G401.6 (cell line): Measurements from ENCODE around the gene KIFC3.
"Not testable (repeated sequence)": the region's sequence is repeated elsewhere in the genome, so short reads cannot be mapped to it uniquely, and the experiment has no call there.

Experiments
- FAIRE-seq: peaks from 2 replicates; lab custom pipeline; 2012; peaks lifted over from hg19 to GRCh38; lab: Jason Lieb, UNC

The KIFC3 gene

DNA sequence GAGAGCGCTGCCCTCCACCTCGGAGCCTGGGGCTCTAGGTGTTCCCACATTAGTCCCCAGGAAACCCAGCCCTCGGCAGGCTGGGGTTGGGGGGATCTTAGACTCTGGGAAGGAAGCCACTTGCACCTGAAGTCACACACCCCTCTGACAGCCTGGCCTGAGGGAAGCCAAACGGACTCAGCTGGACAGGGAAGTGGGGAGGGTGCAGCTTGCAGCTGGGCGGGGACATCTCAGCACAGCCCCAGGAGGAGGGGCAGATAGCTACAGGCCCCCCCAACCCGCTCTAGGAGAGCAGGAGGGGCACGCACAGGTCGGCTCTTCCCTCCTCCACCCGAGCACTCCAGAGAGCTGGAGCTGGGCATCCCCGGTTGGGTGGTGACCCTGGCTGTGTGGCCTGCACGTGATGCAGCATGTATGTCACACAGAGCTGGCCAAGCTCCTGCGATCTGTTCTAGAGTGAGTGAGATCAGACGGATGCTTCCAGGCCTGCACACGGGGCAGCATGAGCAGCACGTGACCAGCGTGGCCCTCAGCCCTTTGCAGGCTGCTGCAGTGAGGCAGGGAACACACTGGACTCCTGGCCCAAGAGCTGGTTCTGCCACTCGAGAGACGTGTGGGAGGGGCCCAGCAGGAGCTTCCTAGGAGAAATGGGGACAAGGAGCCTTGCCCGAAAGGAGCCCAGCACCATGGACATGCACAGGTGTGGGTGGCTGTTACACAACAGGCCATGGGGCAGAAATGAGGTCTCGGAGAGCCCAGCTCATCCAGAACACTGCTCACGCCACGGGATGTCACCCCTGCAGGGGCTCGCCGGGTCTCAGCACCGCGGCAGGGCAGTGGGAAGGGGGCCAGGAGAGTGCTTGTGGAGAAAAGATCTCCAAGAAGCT is 15.4 kb downstream of the KIFC3 start:
- no peak for FAIRE-seq

- no peak for FAIRE-seq
Observed at GRCh38 chr16:57785924-57786323, 16.4 kb downstream of the KIFC3 start.

- FAIRE-seq = no peak
Observed at GRCh38 chr16:57785385-57785784, 16.9 kb downstream of the KIFC3 start.

- FAIRE-seq = no peak
Observed at GRCh38 chr16:57784334-57784733, 18.0 kb downstream of the KIFC3 start.

- FAIRE-seq = no peak
Observed at GRCh38 chr16:57783883-57784282, 18.4 kb downstream of the KIFC3 start.

DNA sequence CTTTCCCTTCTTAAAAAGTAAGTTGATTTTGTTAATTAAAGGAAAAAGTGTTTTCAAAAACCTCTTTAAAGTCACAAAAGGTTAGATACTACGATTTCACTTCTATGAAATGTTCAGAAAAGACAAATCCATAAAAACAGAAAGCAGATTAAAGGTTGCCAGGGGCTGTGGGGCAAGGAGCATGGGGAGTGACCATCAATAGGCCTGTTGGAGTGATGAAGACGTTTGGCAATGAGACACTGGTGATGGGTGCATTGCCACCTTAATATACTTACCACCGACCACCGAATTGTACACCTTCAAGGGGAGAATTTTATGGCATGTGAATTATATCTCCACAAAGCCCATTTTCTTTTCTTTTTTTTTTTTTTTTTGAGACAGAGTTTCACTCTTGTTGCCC is 19.2 kb downstream of the KIFC3 start:
- FAIRE-seq = no peak

DNA sequence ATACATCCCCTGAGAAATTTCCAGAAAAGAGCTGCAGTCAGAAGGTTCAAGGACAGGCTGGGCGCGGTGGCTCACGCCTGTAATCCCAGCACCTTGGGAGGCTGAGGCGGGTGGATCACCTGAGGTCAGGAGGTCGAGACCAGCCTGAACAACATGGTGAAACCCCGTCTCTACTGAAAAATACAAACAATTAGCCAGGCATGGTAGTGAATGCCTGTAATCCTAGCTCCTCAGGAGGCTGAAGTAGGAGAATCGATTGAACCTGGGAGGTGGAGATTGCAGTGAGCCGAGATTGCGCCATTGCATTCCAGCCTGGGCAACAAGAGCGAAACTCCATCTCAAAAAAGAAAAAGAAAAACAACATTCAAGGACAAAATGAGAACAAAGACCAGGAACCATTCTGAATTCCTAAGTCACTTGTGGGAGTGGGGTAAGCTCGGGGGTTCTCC is 19.7 kb downstream of the KIFC3 start:
- not testable (repeated sequence) for FAIRE-seq

DNA sequence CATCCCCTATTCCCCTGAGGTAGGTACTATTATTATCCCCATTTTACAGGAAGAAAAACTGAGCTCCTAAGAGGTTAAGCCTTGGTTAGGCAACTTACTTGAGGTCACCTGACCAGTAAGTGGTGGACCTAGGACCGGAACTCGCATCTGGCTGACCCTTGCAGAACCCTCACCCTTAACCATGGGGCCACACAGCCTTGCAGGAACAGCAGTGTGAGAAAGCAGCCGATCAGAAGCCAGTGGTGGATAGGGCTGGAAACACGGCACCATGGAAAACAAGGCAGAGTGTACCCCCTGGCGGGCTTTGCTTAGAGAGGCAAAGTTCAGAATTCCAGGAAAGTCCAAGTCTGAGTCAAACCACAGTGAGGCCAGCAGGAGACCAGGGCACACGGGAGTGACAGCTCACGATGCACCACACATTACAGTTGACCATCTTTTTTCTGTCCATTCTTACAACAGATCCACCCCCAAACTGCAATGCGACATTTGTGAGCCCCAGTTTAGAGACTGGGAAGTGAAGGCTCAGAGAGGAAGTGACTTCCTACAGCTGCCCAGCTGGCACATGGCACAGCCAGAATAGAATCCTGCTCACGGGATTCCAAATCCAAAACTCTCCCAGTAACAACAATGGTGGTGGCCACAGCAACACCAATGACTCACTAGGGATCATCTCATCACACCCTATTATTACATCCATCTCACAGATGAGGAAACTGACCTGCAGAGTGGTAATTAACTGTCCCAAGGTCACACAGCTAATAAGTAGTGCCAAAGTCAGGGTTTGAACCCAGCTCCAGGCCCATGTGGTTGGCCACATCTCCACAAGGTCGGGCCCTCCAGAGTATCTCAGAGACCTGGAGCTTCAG is 20.3 kb downstream of the KIFC3 start:
- no peak for FAIRE-seq

DNA sequence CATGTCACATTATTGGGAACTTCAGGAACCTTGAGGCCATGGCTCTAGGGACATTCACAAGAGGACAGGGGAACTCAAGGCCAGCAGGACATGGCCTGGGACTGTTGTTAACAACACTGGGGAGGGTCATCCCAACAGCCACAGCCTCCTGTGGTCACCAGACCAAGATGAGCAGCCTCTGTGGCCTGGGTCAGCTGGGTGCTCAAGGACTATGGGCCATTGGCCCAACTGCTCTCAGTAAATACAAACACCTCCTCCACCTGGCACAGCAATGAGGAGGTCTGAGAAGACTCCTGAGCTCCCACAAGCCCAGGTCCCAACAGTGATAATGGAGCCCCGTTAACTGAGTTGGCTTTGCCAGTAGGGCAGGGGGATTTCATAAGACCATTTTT is 20.9 kb downstream of the KIFC3 start:
- no peak for FAIRE-seq

GRCh38 chr16:57779836-57780235 is 22.5 kb downstream of the KIFC3 start:
- FAIRE-seq = not testable (repeated sequence)

DNA sequence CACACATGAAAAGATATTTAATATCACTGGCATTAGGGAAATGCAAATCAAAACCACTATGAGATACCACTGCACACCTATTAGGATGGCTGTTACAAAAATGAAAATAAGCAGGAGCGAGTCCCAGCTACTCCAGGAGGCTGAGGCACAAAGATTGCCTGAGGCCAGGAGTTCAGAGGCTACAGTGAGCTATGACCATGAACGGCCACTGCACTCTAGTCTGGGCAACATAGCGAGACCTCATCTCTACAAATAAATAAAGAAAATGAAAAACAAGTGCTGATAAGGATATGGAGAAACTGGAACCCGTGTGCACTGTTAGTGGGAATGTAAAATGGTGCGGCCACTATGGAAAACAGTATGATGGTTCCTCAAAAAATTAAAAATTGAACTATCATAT is 23.6 kb downstream of the KIFC3 start:
- FAIRE-seq = no peak

GRCh38 chr16:57775661-57776469 is 26.4 kb downstream of the KIFC3 start:
- FAIRE-seq = no peak

GRCh38 chr16:57774705-57775285 is 27.5 kb downstream of the KIFC3 start:
- no peak for FAIRE-seq

DNA sequence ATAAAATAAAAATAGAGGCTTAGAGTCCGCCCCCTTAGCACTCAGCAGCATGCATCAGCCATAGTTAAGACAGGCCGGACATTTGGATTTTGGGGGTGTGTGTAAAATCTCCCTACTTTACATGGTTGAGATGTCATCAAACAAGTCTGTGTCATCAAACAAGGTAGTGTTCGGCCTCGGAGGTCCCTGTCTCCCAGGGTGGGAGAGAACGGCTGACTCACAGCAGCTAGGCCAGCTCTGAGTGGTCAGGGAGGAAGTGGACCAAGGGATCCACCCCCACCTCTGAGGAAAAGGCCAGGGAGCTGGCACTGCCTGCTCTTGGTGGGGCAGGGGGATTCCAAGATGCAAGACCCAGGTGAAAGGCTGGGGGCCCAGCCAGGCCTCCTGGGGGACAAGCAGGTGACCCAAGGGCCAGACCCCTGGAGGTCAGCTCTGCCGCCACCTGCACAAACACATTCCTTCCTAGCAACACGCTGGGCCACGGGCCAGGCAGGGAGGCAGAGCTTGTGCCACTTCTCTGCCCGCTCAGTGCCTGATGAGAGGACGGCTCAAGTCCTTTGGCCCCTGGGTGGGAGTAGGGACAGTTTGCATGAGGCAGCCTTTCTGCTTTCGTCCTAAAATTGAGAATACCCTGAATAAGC is 28.5 kb downstream of the KIFC3 start:
- FAIRE-seq = no peak

- FAIRE-seq = no peak
Observed at GRCh38 chr16:57773019-57773418, 29.3 kb downstream of the KIFC3 start.

- no peak for FAIRE-seq
Observed at GRCh38 chr16:57771141-57771785, 31.0 kb downstream of the KIFC3 start.

DNA sequence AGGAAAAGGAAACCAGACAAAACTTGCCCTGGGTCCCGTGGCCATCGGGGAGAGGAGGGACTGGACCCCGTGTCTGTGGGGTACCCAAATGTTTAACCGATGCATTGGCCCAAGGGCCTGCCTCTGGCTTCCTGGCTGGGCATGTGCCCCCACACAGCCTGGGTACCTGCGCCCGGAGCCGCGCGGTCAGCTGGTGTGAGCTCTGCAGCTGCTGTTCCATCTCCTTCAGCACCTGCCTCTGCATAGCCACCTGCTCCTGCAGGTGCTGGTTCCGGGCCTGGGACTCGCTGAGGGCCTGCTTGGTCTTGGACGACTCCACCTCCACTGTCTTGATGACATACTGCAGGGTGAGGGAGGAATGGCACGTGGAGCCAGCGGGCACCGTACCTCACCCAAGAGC is 31.9 kb downstream of the KIFC3 start:
- FAIRE-seq = no peak

GRCh38 chr16:57769541-57770145 is 32.6 kb downstream of the KIFC3 start:
- no peak for FAIRE-seq

DNA sequence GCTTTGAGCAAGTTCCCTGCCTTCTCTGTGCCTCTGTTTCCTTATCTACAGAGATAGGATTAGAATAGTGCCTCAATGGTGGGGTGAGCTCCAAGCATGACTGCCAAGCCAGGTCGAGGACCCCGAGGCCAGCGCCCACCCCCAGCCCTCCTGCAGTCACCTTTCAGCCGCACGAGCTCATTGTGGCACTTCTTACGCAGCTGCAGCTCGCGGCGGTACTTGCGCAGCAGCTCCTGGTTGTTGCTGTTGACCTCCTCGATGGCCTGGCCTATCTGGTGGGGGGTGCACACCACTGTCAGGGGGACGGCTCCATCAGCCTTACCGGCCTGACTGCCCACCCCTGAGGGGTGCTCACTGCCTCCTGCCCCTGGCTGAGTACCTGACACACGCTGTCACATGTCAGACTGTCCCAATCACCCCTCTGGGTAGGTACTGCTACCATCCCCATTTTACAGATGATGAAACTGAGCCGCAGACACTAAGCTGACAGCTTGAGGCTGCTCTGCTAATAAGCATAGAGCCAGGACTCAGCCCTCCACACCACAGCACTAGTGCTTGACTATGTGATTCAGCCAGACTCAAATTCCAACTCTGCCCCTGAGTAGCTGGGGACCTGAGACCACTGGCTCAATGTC is 35.5 kb downstream of the KIFC3 start:
- FAIRE-seq = no peak

DNA sequence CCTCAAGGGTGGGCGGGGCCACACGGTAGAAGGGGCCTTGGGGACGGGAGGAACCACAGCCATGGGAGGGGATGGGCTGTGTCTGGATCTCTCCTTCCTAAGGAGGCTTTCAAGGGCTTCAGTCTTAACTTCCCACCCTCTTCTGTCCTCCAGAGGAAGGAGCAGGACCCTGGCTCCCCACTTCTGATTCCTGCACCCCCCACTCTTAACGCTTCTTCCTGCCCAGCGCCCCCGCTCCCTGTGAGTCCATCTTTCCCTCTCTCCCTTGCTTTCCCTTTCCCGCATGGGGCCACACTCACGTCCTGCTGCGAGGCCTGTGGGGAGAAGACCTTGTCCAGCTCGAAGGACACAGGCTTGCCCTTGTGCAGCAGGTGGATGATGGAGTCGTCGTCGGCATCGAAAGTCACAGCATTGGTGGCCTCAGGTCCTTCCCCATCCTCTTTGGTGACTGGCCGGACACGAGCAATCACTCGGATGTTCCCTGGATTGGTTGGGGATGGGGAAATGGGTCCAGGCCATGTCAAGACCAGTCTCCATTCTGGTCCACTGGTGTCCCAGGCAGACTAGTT is 37.0 kb downstream of the KIFC3 start:
- no peak for FAIRE-seq
